ENCODE measurements around the gene CARMIL3.
"Not testable (repeated sequence)": the region's sequence is repeated elsewhere in the genome, so short reads cannot be mapped to it uniquely, and the experiment has no call there.

Gene CARMIL3

DNA sequence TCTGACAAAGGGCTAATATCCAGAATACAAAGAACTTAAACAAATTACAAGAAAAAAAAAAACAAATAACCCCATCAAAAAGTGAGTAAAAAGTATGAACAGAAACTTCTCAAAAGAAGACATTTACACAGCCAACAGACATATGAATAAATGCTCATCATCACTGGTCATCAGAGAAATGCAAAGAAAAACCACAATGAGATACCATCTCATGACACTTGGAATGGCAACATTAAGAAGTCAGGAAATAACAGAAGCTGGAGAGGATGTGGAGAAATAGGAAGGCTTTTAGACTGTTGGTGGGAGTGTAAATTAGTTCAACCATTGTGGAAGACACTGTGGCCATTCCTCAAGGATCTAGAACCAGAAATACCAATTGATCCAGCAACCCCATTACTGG lies 32.8 kb upstream of the CARMIL3 start:
- not testable (repeated sequence) for H3K9ac ChIP-seq (ENCODE audit: low read length); H4K12ac ChIP-seq (ENCODE audit: low read depth, low read length); DNase-seq; H2BK12ac ChIP-seq (ENCODE audit: low read length); H3K18ac ChIP-seq (ENCODE audit: low read length); H2BK120ac ChIP-seq (ENCODE audit: insufficient read depth, low read length, poor library complexity); H3K27me3 ChIP-seq (ENCODE audit: insufficient read depth, low read length); H3K14ac ChIP-seq (ENCODE audit: low read length); H2AFZ ChIP-seq (ENCODE audit: insufficient read depth, low read length, poor library complexity); H3K36me3 ChIP-seq (ENCODE audit: control insufficient read depth in 1 of 2, insufficient read depth in 2 of 2, low read length in 2 of 2); H3K27ac ChIP-seq (ENCODE audit: low read depth, low read length); H3K4me2 ChIP-seq (ENCODE audit: low read length); H2BK5ac ChIP-seq (ENCODE audit: low read depth, low read length, poor library complexity); H3K4me1 ChIP-seq (ENCODE audit: control insufficient read depth in 1 of 2, insufficient read depth in 2 of 2, low read length in 2 of 2); H3K9me3 ChIP-seq (ENCODE audit: insufficient read depth, low read depth, low read length); H4K91ac ChIP-seq (ENCODE audit: low read depth, low read length); H3K23ac ChIP-seq (ENCODE audit: low read length); H3K4me3 ChIP-seq (ENCODE audit: low read depth, low read length); H3K79me2 ChIP-seq (ENCODE audit: control insufficient read depth, insufficient read depth, low read length, poor library complexity); H2AK5ac ChIP-seq (ENCODE audit: low read length); H3K4ac ChIP-seq (ENCODE audit: low read depth, low read length); H4K8ac ChIP-seq (ENCODE audit: low read depth, low read length); H3K79me1 ChIP-seq (ENCODE audit: low read length)

DNA sequence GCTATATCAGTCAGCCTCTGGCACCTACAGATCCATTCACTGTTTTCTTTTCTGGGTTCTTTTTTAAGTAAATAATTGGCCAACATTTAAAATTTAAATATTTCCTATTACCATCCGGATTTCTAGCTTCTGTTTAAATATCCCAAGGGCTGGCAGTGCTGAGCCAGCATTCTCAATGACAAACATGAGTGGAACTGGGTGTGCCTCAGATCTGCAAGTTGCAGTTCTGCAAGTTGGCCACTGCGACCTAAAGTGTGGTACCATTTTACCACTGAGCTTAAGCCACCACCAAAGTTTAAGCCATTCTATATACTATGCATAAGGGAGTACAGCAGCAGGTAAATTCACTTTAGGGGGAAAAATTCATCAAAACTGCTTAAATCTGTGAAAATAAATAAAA lies 31.9 kb upstream of the CARMIL3 start:
- H3K4ac ChIP-seq (ENCODE audit: low read depth, low read length); H4K91ac ChIP-seq (ENCODE audit: low read depth, low read length); H3K27me3 ChIP-seq (ENCODE audit: insufficient read depth, low read length); H2BK12ac ChIP-seq (ENCODE audit: low read length); H3K9ac ChIP-seq (ENCODE audit: low read length); H3K18ac ChIP-seq (ENCODE audit: low read length); H3K79me1 ChIP-seq (ENCODE audit: low read length); H2AK5ac ChIP-seq (ENCODE audit: low read length); H3K79me2 ChIP-seq (ENCODE audit: control insufficient read depth, insufficient read depth, low read length, poor library complexity); H3K4me2 ChIP-seq (ENCODE audit: low read length); H4K12ac ChIP-seq (ENCODE audit: low read depth, low read length); H2BK120ac ChIP-seq (ENCODE audit: insufficient read depth, low read length, poor library complexity); H4K8ac ChIP-seq (ENCODE audit: low read depth, low read length); H3K4me3 ChIP-seq (ENCODE audit: low read depth, low read length); H3K27ac ChIP-seq (ENCODE audit: low read depth, low read length); H3K23ac ChIP-seq (ENCODE audit: low read length); H2BK5ac ChIP-seq (ENCODE audit: low read depth, low read length, poor library complexity); H3K4me1 ChIP-seq (ENCODE audit: control insufficient read depth in 1 of 2, insufficient read depth in 2 of 2, low read length in 2 of 2); H3K14ac ChIP-seq (ENCODE audit: low read length); H3K9me3 ChIP-seq (ENCODE audit: insufficient read depth, low read depth, low read length); H3K36me3 ChIP-seq (ENCODE audit: control insufficient read depth in 1 of 2, insufficient read depth in 2 of 2, low read length in 2 of 2); H2AFZ ChIP-seq (ENCODE audit: insufficient read depth, low read length, poor library complexity): not testable (repeated sequence)
- peak in 1 of 2 donors; percentile 4 for DNase-seq
- no CpG with 5 or more reads among the region's 2 CpGs for WGBS (ENCODE audit: extremely low coverage, insufficient coverage, insufficient read length)

DNA sequence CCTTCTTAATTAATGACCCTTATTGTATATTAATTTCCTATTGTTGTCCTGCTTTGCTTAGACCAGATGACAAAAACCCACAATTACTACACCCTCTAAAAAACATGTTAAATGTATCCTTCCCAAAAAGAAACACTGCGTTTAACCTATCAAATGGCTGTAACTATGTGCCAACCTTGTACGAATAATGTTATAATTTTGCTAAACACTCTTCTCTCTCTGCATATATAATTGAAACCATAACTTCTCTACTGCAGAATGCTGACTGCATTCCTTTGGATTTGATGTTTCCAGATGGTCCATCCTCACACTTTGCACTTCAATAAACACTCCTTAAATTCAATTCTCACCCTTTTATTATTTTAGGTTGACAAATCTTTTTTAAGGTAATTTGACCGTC lies 31.3 kb upstream of the CARMIL3 start:
- not testable (repeated sequence) for H3K27ac ChIP-seq (ENCODE audit: low read depth, low read length)

DNA sequence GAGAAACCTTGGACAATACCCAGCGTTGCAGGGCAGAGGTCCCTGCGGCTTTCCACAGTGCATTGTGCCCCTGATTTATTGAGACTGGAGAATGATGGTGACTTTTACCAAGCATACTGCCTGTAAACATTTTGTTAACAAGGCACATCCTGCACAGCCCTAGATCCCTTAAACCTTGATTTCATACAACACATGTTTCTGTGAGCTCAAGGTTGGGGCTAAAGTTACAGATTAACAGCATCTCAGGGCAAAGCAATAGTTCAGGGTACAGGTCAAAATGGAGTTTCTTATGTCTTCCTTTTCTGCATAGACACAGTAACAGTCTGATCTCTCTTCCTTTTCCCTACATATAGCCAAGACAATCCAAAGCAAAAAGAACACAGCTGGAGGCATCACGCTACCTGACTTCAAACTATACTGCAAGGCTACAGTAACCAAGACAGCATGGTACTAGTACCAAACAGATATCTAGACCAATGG lies 26.8 kb upstream of the CARMIL3 start:
- H3K9ac ChIP-seq (ENCODE audit: low read length); H3K4me2 ChIP-seq (ENCODE audit: low read length); H3K4ac ChIP-seq (ENCODE audit: low read depth, low read length); H2BK120ac ChIP-seq (ENCODE audit: insufficient read depth, low read length, poor library complexity); H3K79me2 ChIP-seq (ENCODE audit: control insufficient read depth, insufficient read depth, low read length, poor library complexity); H3K4me3 ChIP-seq (ENCODE audit: low read depth, low read length); H3K14ac ChIP-seq (ENCODE audit: low read length); H2AK5ac ChIP-seq (ENCODE audit: low read length); H4K8ac ChIP-seq (ENCODE audit: low read depth, low read length); H4K12ac ChIP-seq (ENCODE audit: low read depth, low read length); H3K27me3 ChIP-seq (ENCODE audit: insufficient read depth, low read length); H4K91ac ChIP-seq (ENCODE audit: low read depth, low read length); H2BK5ac ChIP-seq (ENCODE audit: low read depth, low read length, poor library complexity); H3K23ac ChIP-seq (ENCODE audit: low read length); H3K79me1 ChIP-seq (ENCODE audit: low read length); H3K4me1 ChIP-seq (ENCODE audit: control insufficient read depth in 1 of 2, insufficient read depth in 2 of 2, low read length in 2 of 2); H2BK12ac ChIP-seq (ENCODE audit: low read length); DNase-seq; H3K27ac ChIP-seq (ENCODE audit: low read depth, low read length); H2AFZ ChIP-seq (ENCODE audit: insufficient read depth, low read length, poor library complexity); H3K9me3 ChIP-seq (ENCODE audit: insufficient read depth, low read depth, low read length); H3K18ac ChIP-seq (ENCODE audit: low read length); H3K36me3 ChIP-seq (ENCODE audit: control insufficient read depth in 1 of 2, insufficient read depth in 2 of 2, low read length in 2 of 2): not testable (repeated sequence)
- no CpG with 5 or more reads among the region's 3 CpGs for WGBS (ENCODE audit: extremely low coverage, insufficient coverage, insufficient read length)

More for the DNA sequence above, 31.3 kb upstream of the CARMIL3 start:
- H3K36me3 ChIP-seq (ENCODE audit: control insufficient read depth in 1 of 2, insufficient read depth in 2 of 2, low read length in 2 of 2); H4K91ac ChIP-seq (ENCODE audit: low read depth, low read length); H2BK5ac ChIP-seq (ENCODE audit: low read depth, low read length, poor library complexity); H3K79me1 ChIP-seq (ENCODE audit: low read length); H2BK12ac ChIP-seq (ENCODE audit: low read length); H3K4me2 ChIP-seq (ENCODE audit: low read length); H3K23ac ChIP-seq (ENCODE audit: low read length); H3K4me1 ChIP-seq (ENCODE audit: control insufficient read depth in 1 of 2, insufficient read depth in 2 of 2, low read length in 2 of 2); H3K4ac ChIP-seq (ENCODE audit: low read depth, low read length); H3K79me2 ChIP-seq (ENCODE audit: control insufficient read depth, insufficient read depth, low read length, poor library complexity); H4K12ac ChIP-seq (ENCODE audit: low read depth, low read length); H3K18ac ChIP-seq (ENCODE audit: low read length); DNase-seq; H3K14ac ChIP-seq (ENCODE audit: low read length); H3K4me3 ChIP-seq (ENCODE audit: low read depth, low read length); H3K9ac ChIP-seq (ENCODE audit: low read length); H2AK5ac ChIP-seq (ENCODE audit: low read length); H2BK120ac ChIP-seq (ENCODE audit: insufficient read depth, low read length, poor library complexity); H2AFZ ChIP-seq (ENCODE audit: insufficient read depth, low read length, poor library complexity); H3K27me3 ChIP-seq (ENCODE audit: insufficient read depth, low read length); H4K8ac ChIP-seq (ENCODE audit: low read depth, low read length); H3K9me3 ChIP-seq (ENCODE audit: insufficient read depth, low read depth, low read length): not testable (repeated sequence)
- WGBS (ENCODE audit: extremely low coverage, insufficient coverage, insufficient read length): no CpG with 5 or more reads among the region's 3 CpGs

Data from trophoblast cell (in vitro differentiated cells and primary cell).